ENCODE data around the gene CDH4. TPM values are rescaled to one million over a fixed set of nuclear protein-coding genes. Genes with fewer than 3 reads are reported as not detected.

The CDH4 gene
- total RNA-seq, 1 donor from 2014 or later, result 8.3 TPM

DNA sequence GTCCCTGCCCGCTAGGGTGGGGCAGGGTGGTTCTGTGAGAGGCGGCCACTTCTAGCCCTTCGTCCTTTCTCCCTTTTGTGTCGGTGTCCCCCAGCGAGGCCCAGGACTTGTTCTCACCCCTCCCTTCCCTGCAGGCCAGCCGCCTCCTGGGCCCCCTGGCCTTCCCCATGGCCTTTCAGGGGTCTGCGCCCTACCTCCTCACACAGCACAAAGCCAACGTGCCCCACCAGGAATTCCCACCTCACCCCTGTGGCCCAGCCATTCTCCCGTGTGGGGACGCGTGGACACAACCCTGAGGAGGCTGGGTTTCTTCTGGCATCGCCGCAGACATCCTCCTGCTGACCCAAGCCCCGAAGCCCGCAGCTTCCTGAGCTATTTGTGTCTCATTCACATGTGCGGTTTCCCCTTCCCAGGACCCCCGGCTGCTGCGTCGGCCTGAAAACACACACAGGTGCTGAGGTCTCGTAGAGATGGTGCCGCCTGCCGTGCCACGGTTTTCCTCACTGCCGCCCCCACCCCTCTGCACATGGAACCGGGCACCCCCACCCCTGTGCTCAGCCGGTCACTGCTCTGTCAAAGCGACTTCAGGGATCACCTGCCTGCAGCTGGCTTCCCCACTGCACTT lies 375.8 kb downstream of the CDH4 start:
- H3K4me1 Mint-ChIP-seq (ENCODE audit: unreplicated experiment), result no peaks in the 10 kb centered on the region
- TF ChIP-seq, protein P1, sequence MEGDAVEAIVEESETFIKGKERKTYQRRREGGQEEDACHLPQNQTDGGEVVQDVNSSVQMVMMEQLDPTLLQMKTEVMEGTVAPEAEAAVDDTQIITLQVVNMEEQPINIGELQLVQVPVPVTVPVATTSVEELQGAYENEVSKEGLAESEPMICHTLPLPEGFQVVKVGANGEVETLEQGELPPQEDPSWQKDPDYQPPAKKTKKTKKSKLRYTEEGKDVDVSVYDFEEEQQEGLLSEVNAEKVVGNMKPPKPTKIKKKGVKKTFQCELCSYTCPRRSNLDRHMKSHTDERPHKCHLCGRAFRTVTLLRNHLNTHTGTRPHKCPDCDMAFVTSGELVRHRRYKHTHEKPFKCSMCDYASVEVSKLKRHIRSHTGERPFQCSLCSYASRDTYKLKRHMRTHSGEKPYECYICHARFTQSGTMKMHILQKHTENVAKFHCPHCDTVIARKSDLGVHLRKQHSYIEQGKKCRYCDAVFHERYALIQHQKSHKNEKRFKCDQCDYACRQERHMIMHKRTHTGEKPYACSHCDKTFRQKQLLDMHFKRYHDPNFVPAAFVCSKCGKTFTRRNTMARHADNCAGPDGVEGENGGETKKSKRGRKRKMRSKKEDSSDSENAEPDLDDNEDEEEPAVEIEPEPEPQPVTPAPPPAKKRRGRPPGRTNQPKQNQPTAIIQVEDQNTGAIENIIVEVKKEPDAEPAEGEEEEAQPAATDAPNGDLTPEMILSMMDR (conservative IDR thresholded peaks at IDR 0.05), result no peak
- H3K27me3 Mint-ChIP-seq, result peaks cover 36% of the 10 kb centered on the region
- H3K36me3 Mint-ChIP-seq, result no peaks in the 10 kb centered on the region
- H3K4me3 Mint-ChIP-seq, result no peak overlapping the region
- no peaks in the 10 kb centered on the region for H3K9me3 Mint-ChIP-seq
- H3K27ac Mint-ChIP-seq, result no peak overlapping the region
- DNase-seq (ENCODE audit: extremely low spot score, unreplicated experiment), result no peak

DNA sequence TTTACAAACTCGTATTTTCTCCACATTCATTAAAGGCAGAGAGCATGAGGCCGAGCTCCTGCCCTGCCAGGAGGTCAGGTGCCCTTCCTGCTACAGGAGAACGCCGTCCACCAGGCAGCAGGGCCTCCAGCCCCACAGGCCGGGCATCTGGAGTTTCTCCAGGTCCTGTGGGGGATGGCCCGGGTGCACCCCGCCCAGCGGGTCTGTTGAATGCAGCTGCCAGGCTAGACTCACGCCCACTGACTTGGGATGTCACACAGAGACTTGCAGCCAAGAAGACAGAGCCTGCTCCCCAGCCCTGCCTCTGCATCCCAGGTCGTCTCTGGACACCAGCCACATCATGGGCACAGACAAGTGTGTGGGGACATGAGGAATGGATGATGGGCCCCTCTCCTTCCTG lies 376.4 kb downstream of the CDH4 start:
- TF ChIP-seq, protein P1 (conservative IDR thresholded peaks at IDR 0.05), result no peak
- Mint-ChIP-seq H3K27ac (no peak overlapping the region), H3K27me3 (peaks cover 37% of the 10 kb centered on the region), H3K4me3 (no peak overlapping the region), H3K9me3 (no peaks in the 10 kb centered on the region), H3K4me1 (ENCODE audit: unreplicated experiment) (no peaks in the 10 kb centered on the region), H3K36me3 (no peaks in the 10 kb centered on the region)
- DNase-seq (ENCODE audit: extremely low spot score, unreplicated experiment), result no peak

DNA sequence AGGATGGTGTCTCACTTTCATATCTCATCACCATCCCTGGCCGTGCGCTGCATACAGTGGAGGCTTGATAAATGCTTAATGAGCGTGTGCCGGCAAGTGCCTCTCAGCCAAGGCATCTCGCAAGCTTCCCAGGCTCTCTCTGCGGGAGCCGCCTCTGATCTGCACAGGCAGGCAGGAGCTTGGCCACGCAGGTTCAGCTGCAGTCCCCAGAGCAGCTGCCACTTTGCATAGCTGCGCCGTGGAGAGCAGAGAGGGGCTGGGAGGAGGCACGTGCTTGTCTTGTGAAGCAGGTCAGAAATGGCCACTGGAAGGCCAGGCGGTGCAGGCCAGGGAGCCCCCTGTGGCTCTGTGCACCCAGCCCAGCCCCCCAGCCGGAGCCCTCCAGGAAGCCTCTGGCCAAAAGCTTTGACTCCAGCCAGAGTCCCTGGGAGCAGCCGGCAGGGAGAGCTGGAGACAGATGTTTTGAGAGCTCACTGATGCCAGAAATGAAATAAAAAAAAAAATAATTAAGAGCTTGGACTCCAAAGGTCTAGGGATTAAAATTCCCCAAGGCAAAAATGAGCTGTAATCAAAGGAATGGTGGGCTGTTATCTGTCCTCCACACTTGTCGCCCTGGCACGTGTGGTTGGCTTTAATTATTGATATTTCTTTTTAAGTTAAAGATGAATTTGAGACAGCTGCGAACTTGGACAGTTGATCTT lies 377.0 kb downstream of the CDH4 start:
- DNase-seq (ENCODE audit: extremely low spot score, unreplicated experiment), result no peak
- TF ChIP-seq, protein P1 (conservative IDR thresholded peaks at IDR 0.05), result no peak
- peaks cover 37% of the 10 kb centered on the region for H3K27me3 Mint-ChIP-seq
- H3K27ac Mint-ChIP-seq, result no peak overlapping the region
- H3K4me3 Mint-ChIP-seq, result no peak overlapping the region
- H3K4me1 Mint-ChIP-seq (ENCODE audit: unreplicated experiment), result no peaks in the 10 kb centered on the region
- H3K36me3 Mint-ChIP-seq, result no peaks in the 10 kb centered on the region
- H3K9me3 Mint-ChIP-seq, result no peaks in the 10 kb centered on the region

DNA sequence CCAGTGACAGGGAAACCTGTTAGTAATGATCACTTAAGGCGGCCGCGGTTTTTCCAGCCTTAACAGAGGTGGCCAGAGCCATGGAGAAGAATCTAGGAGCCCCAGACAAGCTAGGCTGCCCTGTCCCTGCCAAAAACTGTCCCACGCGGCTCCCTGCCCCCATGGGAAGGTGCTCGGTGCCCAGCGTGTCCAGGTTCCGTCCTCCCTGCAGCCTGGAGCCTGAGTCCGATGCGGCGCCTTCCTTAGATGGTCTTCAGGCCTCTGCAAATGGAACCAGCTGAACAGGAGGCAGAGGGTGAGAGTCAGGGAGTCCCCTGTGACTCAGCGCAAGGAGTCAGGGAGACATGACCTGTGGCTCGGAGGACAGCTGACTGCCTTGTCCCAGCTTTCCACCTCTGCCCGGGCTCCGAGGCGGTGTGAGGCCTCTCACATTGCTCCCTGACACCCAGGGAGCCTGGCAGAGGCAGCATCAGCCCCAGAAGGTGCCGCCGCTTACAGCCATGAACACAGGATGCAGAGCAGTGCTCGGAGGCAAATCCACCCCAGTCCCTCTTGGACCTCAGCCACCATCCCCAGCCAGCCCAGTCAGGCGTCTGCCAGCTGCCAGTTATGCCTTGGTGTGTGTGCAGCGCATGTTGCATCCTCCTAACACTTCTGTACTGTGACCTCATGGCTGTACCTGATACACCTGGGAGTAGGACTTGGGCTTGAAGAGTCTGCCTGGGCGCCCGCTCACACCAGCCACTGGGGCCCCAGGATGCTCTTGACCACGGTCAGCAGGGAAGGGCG lies 377.7 kb downstream of the CDH4 start:
- H3K4me1 Mint-ChIP-seq (ENCODE audit: unreplicated experiment), result no peaks in the 10 kb centered on the region
- H3K36me3 Mint-ChIP-seq, result no peaks in the 10 kb centered on the region
- peaks cover 35% of the 10 kb centered on the region for H3K27me3 Mint-ChIP-seq
- TF ChIP-seq, protein P1 (conservative IDR thresholded peaks at IDR 0.05), result no peak
- no peak overlapping the region for H3K27ac Mint-ChIP-seq
- no peak for DNase-seq (ENCODE audit: extremely low spot score, unreplicated experiment)
- no peaks in the 10 kb centered on the region for H3K9me3 Mint-ChIP-seq
- H3K4me3 Mint-ChIP-seq, result no peak overlapping the region

DNA sequence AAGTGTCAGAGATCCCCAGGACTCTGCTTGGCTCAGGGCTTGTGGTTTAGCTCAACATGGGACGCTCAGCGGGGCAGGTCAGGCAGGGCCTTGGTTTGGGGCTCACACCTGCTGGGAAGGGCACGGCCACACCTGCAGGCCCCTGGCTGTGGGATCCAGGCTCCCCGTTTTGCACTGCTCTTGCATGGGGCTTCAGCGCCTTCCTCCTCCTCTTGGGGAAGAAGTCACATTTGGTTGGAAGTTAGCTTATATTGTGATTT lies 378.3 kb downstream of the CDH4 start:
- H3K27me3 Mint-ChIP-seq, result peaks cover 32% of the 10 kb centered on the region
- H3K4me3 Mint-ChIP-seq, result no peak overlapping the region
- DNase-seq (ENCODE audit: extremely low spot score, unreplicated experiment), result no peak
- no peak overlapping the region for H3K27ac Mint-ChIP-seq
- H3K9me3 Mint-ChIP-seq, result no peaks in the 10 kb centered on the region
- no peaks in the 10 kb centered on the region for H3K4me1 Mint-ChIP-seq (ENCODE audit: unreplicated experiment)
- TF ChIP-seq, protein P1 (conservative IDR thresholded peaks at IDR 0.05), result no peak
- H3K36me3 Mint-ChIP-seq, result no peaks in the 10 kb centered on the region
